ENCODE data around the gene CCDC159. TPM values are rescaled to one million over a fixed set of nuclear protein-coding genes. Genes with fewer than 3 reads are reported as not detected.
"Not testable (repeated sequence)": the region's sequence is repeated elsewhere in the genome, so short reads cannot be mapped to it uniquely, and the experiment has no call there.

Gene CCDC159
- total and polyA plus RNA-seq, 5 donors from 2014 or later: 18.7 to 66.5 (median 22.3) TPM

- Histone ChIP-seq H3K9me3 (ENCODE audit: control insufficient read depth in 2 of 2, low read length in 2 of 2) (no peaks in the 10 kb centered on the region), H3K27ac (ENCODE audit: insufficient read depth, low read length, poor library complexity, severe bottlenecking) (peak within 1 kb of the TSS; percentile 65), H3K4me3 (ENCODE audit: low read depth, low read length) (peak within 1 kb of the TSS; percentile 87), H3K4me1 (ENCODE audit: control insufficient read depth, insufficient read depth, low read length, poor library complexity, severe bottlenecking) (peaks cover 34% of the 10 kb centered on the region), H3K36me3 (ENCODE audit: control insufficient read depth, insufficient read depth, low read length) (peaks cover 21% of the 10 kb centered on the region), H3K27me3 (ENCODE audit: control insufficient read depth, insufficient read depth, low read length) (no peaks in the 10 kb centered on the region)
- Mint-ChIP-seq H3K9me3 (no peaks in the 10 kb centered on the region), H3K4me3 (peak within 1 kb of the TSS; percentile 87 to 95 (median 90)), H3K36me3 (peaks cover 18% of the 10 kb centered on the region), H3K27me3 (no peaks in the 10 kb centered on the region), H3K4me1 (peaks cover 0 to 42% (median 18%) of the 10 kb centered on the region in 4 donors), H3K27ac (peak within 1 kb of the TSS; percentile 52 to 90 (median 89))
- peak; percentile 71 to 90 (median 77) for DNase-seq
- ATAC-seq (ENCODE audit: low read depth in 2 of 2): peak; percentile 88 to 89
Observed at GRCh38 chr19:11339254-11340098, 6.8 kb upstream of the CCDC159 start, which contains the start of gene RAB3D. Gene RAB3D, minus strand, starts transcription at chr19:11339657. Its CDS starts 2,258 bp downstream, at chr19:11337399.

GRCh38 chr19:11340099-11340467 is 6.2 kb upstream of the CCDC159 start:
- peaks cover 15% of the 10 kb centered on the region for H3K36me3 ChIP-seq (ENCODE audit: control insufficient read depth, insufficient read depth, low read length)
- H3K4me1 ChIP-seq (ENCODE audit: control insufficient read depth, insufficient read depth, low read length, poor library complexity, severe bottlenecking): peaks cover 37% of the 10 kb centered on the region
- peak overlapping the region; percentile 87 to 95 (median 90) for H3K4me3 Mint-ChIP-seq
- H3K36me3 Mint-ChIP-seq: peaks cover 17% of the 10 kb centered on the region
- peak overlapping the region; percentile 87 for H3K4me3 ChIP-seq (ENCODE audit: low read depth, low read length)
- H3K27ac ChIP-seq (ENCODE audit: insufficient read depth, low read length, poor library complexity, severe bottlenecking): peak overlapping the region; percentile 65
- not testable (repeated sequence) for DNase-seq; H3K9me3 ChIP-seq (ENCODE audit: control insufficient read depth in 2 of 2, low read length in 2 of 2); H3K27me3 Mint-ChIP-seq; ATAC-seq (ENCODE audit: low read depth in 2 of 2); H3K27me3 ChIP-seq (ENCODE audit: control insufficient read depth, insufficient read depth, low read length); H3K9me3 Mint-ChIP-seq
- H3K27ac Mint-ChIP-seq: peak overlapping the region; percentile 52 to 90 (median 89)
- peaks cover 0 to 44% (median 19%) of the 10 kb centered on the region in 4 donors for H3K4me1 Mint-ChIP-seq

GRCh38 chr19:11342429-11342828 is 3.9 kb upstream of the CCDC159 start:
- DNase-seq (no peak), ATAC-seq (ENCODE audit: low read depth in 2 of 2) (no peak)
- Histone ChIP-seq H3K4me3 (ENCODE audit: low read depth, low read length) (no peak overlapping the region), H3K9me3 (ENCODE audit: control insufficient read depth in 2 of 2, low read length in 2 of 2) (no peaks in the 10 kb centered on the region), H3K36me3 (ENCODE audit: control insufficient read depth, insufficient read depth, low read length) (no peaks in the 10 kb centered on the region), H3K4me1 (ENCODE audit: control insufficient read depth, insufficient read depth, low read length, poor library complexity, severe bottlenecking) (peaks cover 49% of the 10 kb centered on the region), H3K27me3 (ENCODE audit: control insufficient read depth, insufficient read depth, low read length) (no peaks in the 10 kb centered on the region), H3K27ac (ENCODE audit: insufficient read depth, low read length, poor library complexity, severe bottlenecking) (no peak overlapping the region)
- no peak overlapping the region for H3K27ac Mint-ChIP-seq
- H3K4me1 Mint-ChIP-seq: peaks cover 0 to 58% (median 27%) of the 10 kb centered on the region in 4 donors
- H3K36me3 Mint-ChIP-seq: peaks cover 5% of the 10 kb centered on the region
- H3K4me3 Mint-ChIP-seq: peak overlapping the region in 2 of 4 donors; percentile 43 to 75
- no peaks in the 10 kb centered on the region for H3K9me3 Mint-ChIP-seq
- H3K27me3 Mint-ChIP-seq: no peaks in the 10 kb centered on the region

GRCh38 chr19:11345122-11345803 is 1.1 kb upstream of the CCDC159 start:
- Histone ChIP-seq H3K4me3 (ENCODE audit: low read depth, low read length) (peak overlapping the region; percentile 91), H3K9me3 (ENCODE audit: control insufficient read depth in 2 of 2, low read length in 2 of 2) (peaks cover 0 to 3% of the 10 kb centered on the region in 2 experiments), H3K27ac (ENCODE audit: insufficient read depth, low read length, poor library complexity, severe bottlenecking) (peak overlapping the region; percentile 84), H3K36me3 (ENCODE audit: control insufficient read depth, insufficient read depth, low read length) (peaks cover 2% of the 10 kb centered on the region), H3K27me3 (ENCODE audit: control insufficient read depth, insufficient read depth, low read length) (no peaks in the 10 kb centered on the region), H3K4me1 (ENCODE audit: control insufficient read depth, insufficient read depth, low read length, poor library complexity, severe bottlenecking) (peaks cover 21% of the 10 kb centered on the region)
- Mint-ChIP-seq H3K4me3 (peak overlapping the region; percentile 91 to 99 (median 99)), H3K4me1 (peaks cover 0 to 39% (median 15%) of the 10 kb centered on the region in 4 donors), H3K27me3 (peaks cover 4% of the 10 kb centered on the region), H3K9me3 (no peaks in the 10 kb centered on the region), H3K36me3 (peaks cover 8% of the 10 kb centered on the region), H3K27ac (peak overlapping the region in 2 of 3 donors; percentile 95 to 98)
- DNase-seq (no peak), ATAC-seq (ENCODE audit: low read depth in 2 of 2) (no peak)

GRCh38 chr19:11347546-11348039 is 1.3 kb downstream of the CCDC159 start:
- Mint-ChIP-seq H3K4me3 (peak overlapping the region; percentile 91 to 99 (median 99)), H3K9me3 (no peaks in the 10 kb centered on the region), H3K27me3 (peaks cover 4% of the 10 kb centered on the region), H3K36me3 (peaks cover 8% of the 10 kb centered on the region), H3K27ac (peak overlapping the region; percentile 75 to 95 (median 90)), H3K4me1 (peaks cover 0 to 36% (median 15%) of the 10 kb centered on the region in 4 donors)
- H3K4me1 ChIP-seq (ENCODE audit: control insufficient read depth, insufficient read depth, low read length, poor library complexity, severe bottlenecking): peaks cover 21% of the 10 kb centered on the region
- ATAC-seq (ENCODE audit: low read depth in 2 of 2) (no peak), DNase-seq (no peak)
- no peak overlapping the region for H3K4me3 ChIP-seq (ENCODE audit: low read depth, low read length)
- H3K36me3 ChIP-seq (ENCODE audit: control insufficient read depth, insufficient read depth, low read length): peaks cover 2% of the 10 kb centered on the region
- H3K27ac ChIP-seq (ENCODE audit: insufficient read depth, low read length, poor library complexity, severe bottlenecking): peak overlapping the region; percentile 79
- H3K27me3 ChIP-seq (ENCODE audit: control insufficient read depth, insufficient read depth, low read length): no peaks in the 10 kb centered on the region
- H3K9me3 ChIP-seq (ENCODE audit: control insufficient read depth in 2 of 2, low read length in 2 of 2): peaks cover 0 to 3% of the 10 kb centered on the region in 2 experiments

DNA sequence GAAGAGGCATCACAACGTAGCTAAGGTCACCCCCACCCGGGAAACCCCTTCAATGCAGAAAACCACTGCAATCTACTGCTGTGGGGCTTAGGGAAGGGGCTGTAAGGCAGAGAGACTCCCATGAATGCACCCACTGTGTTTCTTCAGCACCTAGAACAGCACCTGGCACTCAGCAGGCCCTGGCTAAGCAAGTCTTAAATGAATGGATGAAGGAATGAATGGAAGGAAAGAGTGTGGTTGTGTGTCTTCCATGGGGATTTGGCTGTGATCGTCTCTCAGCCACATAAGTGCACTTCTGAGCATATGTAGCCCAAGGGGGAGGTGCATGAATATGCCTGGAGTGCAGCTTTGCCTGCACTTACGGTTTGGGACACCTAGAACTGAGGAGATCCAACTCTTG is 2.9 kb downstream of the CCDC159 start:
- Mint-ChIP-seq H3K27me3 (peaks cover 4% of the 10 kb centered on the region), H3K4me3 (peak overlapping the region in 1 of 4 donors; percentile 61), H3K27ac (no peak overlapping the region), H3K9me3 (no peaks in the 10 kb centered on the region), H3K36me3 (peaks cover 8% of the 10 kb centered on the region), H3K4me1 (peaks cover 0 to 35% (median 15%) of the 10 kb centered on the region in 4 donors)
- Histone ChIP-seq H3K4me3 (ENCODE audit: low read depth, low read length) (no peak overlapping the region), H3K27me3 (ENCODE audit: control insufficient read depth, insufficient read depth, low read length) (no peaks in the 10 kb centered on the region), H3K9me3 (ENCODE audit: control insufficient read depth in 2 of 2, low read length in 2 of 2) (peaks cover 0 to 3% of the 10 kb centered on the region in 2 experiments), H3K36me3 (ENCODE audit: control insufficient read depth, insufficient read depth, low read length) (peaks cover 2% of the 10 kb centered on the region), H3K27ac (ENCODE audit: insufficient read depth, low read length, poor library complexity, severe bottlenecking) (no peak overlapping the region), H3K4me1 (ENCODE audit: control insufficient read depth, insufficient read depth, low read length, poor library complexity, severe bottlenecking) (peaks cover 21% of the 10 kb centered on the region)
- DNase-seq (no peak), ATAC-seq (ENCODE audit: low read depth in 2 of 2) (no peak)

- H3K4me1 ChIP-seq (ENCODE audit: control insufficient read depth, insufficient read depth, low read length, poor library complexity, severe bottlenecking); H3K4me3 ChIP-seq (ENCODE audit: low read depth, low read length); H3K27me3 Mint-ChIP-seq; H3K9me3 ChIP-seq (ENCODE audit: control insufficient read depth in 2 of 2, low read length in 2 of 2); H3K27me3 ChIP-seq (ENCODE audit: control insufficient read depth, insufficient read depth, low read length); ATAC-seq (ENCODE audit: low read depth in 2 of 2); H3K27ac ChIP-seq (ENCODE audit: insufficient read depth, low read length, poor library complexity, severe bottlenecking); H3K27ac Mint-ChIP-seq; H3K36me3 Mint-ChIP-seq; H3K9me3 Mint-ChIP-seq; DNase-seq; H3K36me3 ChIP-seq (ENCODE audit: control insufficient read depth, insufficient read depth, low read length): not testable (repeated sequence)
- Mint-ChIP-seq H3K4me3 (peak overlapping the region in 2 of 4 donors; percentile 39 to 67), H3K4me1 (peaks cover 0 to 20% (median 4%) of the 10 kb centered on the region in 4 donors)
Observed at GRCh38 chr19:11354102-11354501, 7.8 kb downstream of the CCDC159 start.

Data from CD4-positive, CD25-positive, alpha-beta regulatory T cell (primary cell).